ENCODE measurements around the gene NCAN. TPM values are rescaled to one million over a fixed set of nuclear protein-coding genes. Genes with fewer than 3 reads are reported as not detected.
"Not testable (repeated sequence)": the region's sequence is repeated elsewhere in the genome, so short reads cannot be mapped to it uniquely, and the experiment has no call there.

NCAN gene
- total RNA-seq, 1 experiment from 2014 or later: not detected

- no peaks in the 10 kb centered on the region for H3K36me3 ChIP-seq (ENCODE audit: insufficient read depth, low read length)
- no peaks in the 10 kb centered on the region for H3K9me2 ChIP-seq (replicated peaks; ENCODE audit: insufficient read depth, low read length)
- no peak overlapping the region for H3K4me3 ChIP-seq (ENCODE audit: low read length)
- no peak overlapping the region for H3K4me2 ChIP-seq (ENCODE audit: low read depth, low read length, poor library complexity, severe bottlenecking)
- no peak overlapping the region for H3K9ac ChIP-seq (ENCODE audit: low read length)
- H3K27ac ChIP-seq (ENCODE audit: low read length): no peak overlapping the region
- peaks cover 14% of the 10 kb centered on the region for H3K9me3 ChIP-seq (ENCODE audit: low read length)
- DNase-seq: no peak
- no peaks in the 10 kb centered on the region for H4K20me1 ChIP-seq (ENCODE audit: insufficient read depth, low read depth, low read length)
- no peaks in the 10 kb centered on the region for H3K4me1 ChIP-seq (ENCODE audit: low read length)
- no peak overlapping the region for H2AFZ ChIP-seq (ENCODE audit: low read length)
- H3K27me3 ChIP-seq (ENCODE audit: low read length): no peaks in the 10 kb centered on the region
- H3K79me2 ChIP-seq (ENCODE audit: low read length): no peaks in the 10 kb centered on the region
Observed at GRCh38 chr19:19232261-19232721, 20.5 kb downstream of the NCAN start.

GRCh38 chr19:19234220-19234816, 22.6 kb downstream of the NCAN start:
- no peak overlapping the region for H3K4me3 ChIP-seq (ENCODE audit: low read length)
- no peak overlapping the region for H3K9ac ChIP-seq (ENCODE audit: low read length)
- no peaks in the 10 kb centered on the region for H3K36me3 ChIP-seq (ENCODE audit: insufficient read depth, low read length)
- H3K9me3 ChIP-seq (ENCODE audit: low read length): peaks cover 14% of the 10 kb centered on the region
- no peak for DNase-seq
- H3K9me2 ChIP-seq (replicated peaks; ENCODE audit: insufficient read depth, low read length): no peaks in the 10 kb centered on the region
- H4K20me1 ChIP-seq (ENCODE audit: insufficient read depth, low read depth, low read length): no peaks in the 10 kb centered on the region
- no peaks in the 10 kb centered on the region for H3K79me2 ChIP-seq (ENCODE audit: low read length)
- no peak overlapping the region for H3K27ac ChIP-seq (ENCODE audit: low read length)
- no peak overlapping the region for H2AFZ ChIP-seq (ENCODE audit: low read length)
- H3K4me1 ChIP-seq (ENCODE audit: low read length): no peaks in the 10 kb centered on the region
- H3K4me2 ChIP-seq (ENCODE audit: low read depth, low read length, poor library complexity, severe bottlenecking): no peak overlapping the region
- no peaks in the 10 kb centered on the region for H3K27me3 ChIP-seq (ENCODE audit: low read length)

GRCh38 chr19:19236173-19236572, 24.4 kb downstream of the NCAN start:
- Histone ChIP-seq H2AFZ (ENCODE audit: low read length) (no peak overlapping the region), H3K27me3 (ENCODE audit: low read length) (no peaks in the 10 kb centered on the region), H3K4me1 (ENCODE audit: low read length) (no peaks in the 10 kb centered on the region), H3K27ac (ENCODE audit: low read length) (no peak overlapping the region), H4K20me1 (ENCODE audit: insufficient read depth, low read depth, low read length) (no peaks in the 10 kb centered on the region), H3K9me3 (ENCODE audit: low read length) (peaks cover 14% of the 10 kb centered on the region), H3K4me3 (ENCODE audit: low read length) (no peak overlapping the region), H3K9me2 (replicated peaks; ENCODE audit: insufficient read depth, low read length) (no peaks in the 10 kb centered on the region), H3K36me3 (ENCODE audit: insufficient read depth, low read length) (no peaks in the 10 kb centered on the region), H3K9ac (ENCODE audit: low read length) (no peak overlapping the region), H3K79me2 (ENCODE audit: low read length) (no peaks in the 10 kb centered on the region), H3K4me2 (ENCODE audit: low read depth, low read length, poor library complexity, severe bottlenecking) (no peak overlapping the region)
- DNase-seq: no peak

GRCh38 chr19:19238126-19238894, 26.6 kb downstream of the NCAN start:
- no peak overlapping the region for H3K4me2 ChIP-seq (ENCODE audit: low read depth, low read length, poor library complexity, severe bottlenecking)
- no peak for DNase-seq

GRCh38 chr19:19239675-19240074, 27.9 kb downstream of the NCAN start:
- Histone ChIP-seq H3K4me1 (ENCODE audit: low read length) (no peaks in the 10 kb centered on the region), H3K79me2 (ENCODE audit: low read length) (no peaks in the 10 kb centered on the region), H3K9me3 (ENCODE audit: low read length) (peaks cover 4% of the 10 kb centered on the region), H3K9ac (ENCODE audit: low read length) (no peak overlapping the region), H2AFZ (ENCODE audit: low read length) (no peak overlapping the region), H3K27me3 (ENCODE audit: low read length) (no peaks in the 10 kb centered on the region), H3K4me2 (ENCODE audit: low read depth, low read length, poor library complexity, severe bottlenecking) (no peak overlapping the region), H3K9me2 (replicated peaks; ENCODE audit: insufficient read depth, low read length) (no peaks in the 10 kb centered on the region), H3K27ac (ENCODE audit: low read length) (no peak overlapping the region), H3K4me3 (ENCODE audit: low read length) (no peak overlapping the region), H3K36me3 (ENCODE audit: insufficient read depth, low read length) (no peaks in the 10 kb centered on the region), H4K20me1 (ENCODE audit: insufficient read depth, low read depth, low read length) (no peaks in the 10 kb centered on the region)
- DNase-seq: no peak

More at GRCh38 chr19:19238126-19238894, 26.6 kb downstream of the NCAN start:
- no peaks in the 10 kb centered on the region for H3K9me2 ChIP-seq (replicated peaks; ENCODE audit: insufficient read depth, low read length)
- no peaks in the 10 kb centered on the region for H3K27me3 ChIP-seq (ENCODE audit: low read length)
- H3K79me2 ChIP-seq (ENCODE audit: low read length): no peaks in the 10 kb centered on the region
- H3K9ac ChIP-seq (ENCODE audit: low read length): no peak overlapping the region
- peaks cover 14% of the 10 kb centered on the region for H3K9me3 ChIP-seq (ENCODE audit: low read length)
- no peak overlapping the region for H3K27ac ChIP-seq (ENCODE audit: low read length)
- H3K4me3 ChIP-seq (ENCODE audit: low read length): no peak overlapping the region
- no peaks in the 10 kb centered on the region for H3K36me3 ChIP-seq (ENCODE audit: insufficient read depth, low read length)
- no peaks in the 10 kb centered on the region for H4K20me1 ChIP-seq (ENCODE audit: insufficient read depth, low read depth, low read length)
- no peaks in the 10 kb centered on the region for H3K4me1 ChIP-seq (ENCODE audit: low read length)
- no peak overlapping the region for H2AFZ ChIP-seq (ENCODE audit: low read length)

- Histone ChIP-seq H3K9me2 (replicated peaks; ENCODE audit: insufficient read depth, low read length) (no peaks in the 10 kb centered on the region), H4K20me1 (ENCODE audit: insufficient read depth, low read depth, low read length) (no peaks in the 10 kb centered on the region), H3K27me3 (ENCODE audit: low read length) (no peaks in the 10 kb centered on the region), H3K9me3 (ENCODE audit: low read length) (peaks cover 3% of the 10 kb centered on the region), H3K36me3 (ENCODE audit: insufficient read depth, low read length) (no peaks in the 10 kb centered on the region), H3K4me3 (ENCODE audit: low read length) (no peak overlapping the region), H3K79me2 (ENCODE audit: low read length) (no peaks in the 10 kb centered on the region), H3K9ac (ENCODE audit: low read length) (no peak overlapping the region), H2AFZ (ENCODE audit: low read length) (no peak overlapping the region), H3K4me2 (ENCODE audit: low read depth, low read length, poor library complexity, severe bottlenecking) (no peak overlapping the region), H3K27ac (ENCODE audit: low read length) (no peak overlapping the region), H3K4me1 (ENCODE audit: low read length) (no peaks in the 10 kb centered on the region)
- DNase-seq: no peak
Observed at GRCh38 chr19:19240476-19240875, 28.7 kb downstream of the NCAN start.

GRCh38 chr19:19250196-19250801, 38.5 kb downstream of the NCAN start:
- Histone ChIP-seq H3K9me2 (replicated peaks; ENCODE audit: insufficient read depth, low read length) (no peaks in the 10 kb centered on the region), H3K27me3 (ENCODE audit: low read length) (no peaks in the 10 kb centered on the region), H3K9me3 (ENCODE audit: low read length) (no peaks in the 10 kb centered on the region), H3K4me1 (ENCODE audit: low read length) (no peaks in the 10 kb centered on the region), H2AFZ (ENCODE audit: low read length) (no peak overlapping the region), H3K36me3 (ENCODE audit: insufficient read depth, low read length) (no peaks in the 10 kb centered on the region), H3K4me2 (ENCODE audit: low read depth, low read length, poor library complexity, severe bottlenecking) (no peak overlapping the region), H3K4me3 (ENCODE audit: low read length) (no peak overlapping the region), H3K9ac (ENCODE audit: low read length) (no peak overlapping the region), H4K20me1 (ENCODE audit: insufficient read depth, low read depth, low read length) (no peaks in the 10 kb centered on the region), H3K27ac (ENCODE audit: low read length) (no peak overlapping the region), H3K79me2 (ENCODE audit: low read length) (no peaks in the 10 kb centered on the region)
- no peak for DNase-seq

GRCh38 chr19:19253409-19253808, 41.7 kb downstream of the NCAN start:
- DNase-seq; H4K20me1 ChIP-seq (ENCODE audit: insufficient read depth, low read depth, low read length); H3K9ac ChIP-seq (ENCODE audit: low read length); H3K9me3 ChIP-seq (ENCODE audit: low read length); H3K79me2 ChIP-seq (ENCODE audit: low read length); H3K4me3 ChIP-seq (ENCODE audit: low read length); H3K4me2 ChIP-seq (ENCODE audit: low read depth, low read length, poor library complexity, severe bottlenecking); H3K27ac ChIP-seq (ENCODE audit: low read length); H3K4me1 ChIP-seq (ENCODE audit: low read length); H3K27me3 ChIP-seq (ENCODE audit: low read length); H2AFZ ChIP-seq (ENCODE audit: low read length); H3K36me3 ChIP-seq (ENCODE audit: insufficient read depth, low read length); H3K9me2 ChIP-seq (replicated peaks; ENCODE audit: insufficient read depth, low read length): not testable (repeated sequence)
